NCI-H82 treated with DMSO at 0.1 percent for 48 hours (cell line): Measurements from ENCODE around the gene PRSS57.
"Not testable (repeated sequence)": the region's sequence is repeated elsewhere in the genome, so short reads cannot be mapped to it uniquely, and the experiment has no call there.

Source experiments
- DNase-seq: peaks from one replicate; lab custom pipeline; 2025; ENCODE audit not compliant: unreplicated experiment; lab: John Stamatoyannopoulos, UW

Gene PRSS57

GRCh38 chr19:695352-695949 is at the start of gene PRSS57:
PRSS57 (minus strand) TSS chr19:695452; CDS start chr19:695430, 22 bp downstream.
- no peak for DNase-seq

GRCh38 chr19:743168-743687 is 48.0 kb upstream of the PRSS57 start:
- no peak for DNase-seq

- no peak for DNase-seq
These were observed 47.4 kb upstream of the PRSS57 start for GRCh38 chr19:742540-743075.

GRCh38 chr19:741506-742131 is 46.4 kb upstream of the PRSS57 start:
- DNase-seq: no peak

GRCh38 chr19:740816-741505 is 45.7 kb upstream of the PRSS57 start:
- DNase-seq: not testable (repeated sequence)

- DNase-seq: no peak
These were observed 44.9 kb upstream of the PRSS57 start for GRCh38 chr19:739998-740715.

- DNase-seq: no peak
These were observed 43.4 kb upstream of the PRSS57 start for GRCh38 chr19:738509-739128.

GRCh38 chr19:737591-738093 is 42.4 kb upstream of the PRSS57 start:
- peak; percentile 18 for DNase-seq

- no peak for DNase-seq
These were observed 40.9 kb upstream of the PRSS57 start for GRCh38 chr19:736125-736524.

GRCh38 chr19:734716-735115 is 39.5 kb upstream of the PRSS57 start:
- no peak for DNase-seq

GRCh38 chr19:732148-733069 is 37.2 kb upstream of the PRSS57 start:
- no peak for DNase-seq

- no peak for DNase-seq
These were observed 35.7 kb upstream of the PRSS57 start for GRCh38 chr19:731000-731399.

- DNase-seq: no peak
These were observed 34.9 kb upstream of the PRSS57 start for GRCh38 chr19:729965-730668.

- DNase-seq: not testable (repeated sequence)
These were observed 34.3 kb upstream of the PRSS57 start for GRCh38 chr19:729564-729963.

GRCh38 chr19:728011-728410 is 32.8 kb upstream of the PRSS57 start:
- DNase-seq: no peak

GRCh38 chr19:726993-727956 is 32.0 kb upstream of the PRSS57 start:
- no peak for DNase-seq

GRCh38 chr19:725461-726089 is 30.3 kb upstream of the PRSS57 start:
- no peak for DNase-seq
